Esophagus (tissue), 2 donors: ENCODE measurements around the gene SP6. TPM values are rescaled to one million over a fixed set of nuclear protein-coding genes. Genes with fewer than 3 reads are reported as not detected.

Experiments
- H3K27ac ChIP-seq, 2 donors: one replicate each; pipeline ENCODE4 v1.5.1; 2013; ENCODE audit warnings: low read depth in 2 of 2, mild to moderate bottlenecking in 2 of 2, inconsistent platforms in 1 of 2, low read length in 1 of 2, moderate library complexity in 1 of 2
- H3K27me3 ChIP-seq, 2 donors: one replicate each; pipeline ENCODE4 v1.6.1; 2013; ENCODE audit warnings: low read length in 2 of 2, control low read depth in 1 of 2, mild to moderate bottlenecking in 1 of 2; ENCODE audit not compliant: insufficient read depth in 2 of 2, control insufficient read depth in 1 of 2
- H3K36me3 ChIP-seq, 2 donors: one replicate each; pipeline ENCODE4 v1.6.1; 2013; ENCODE audit warnings: low read length in 1 of 2; ENCODE audit not compliant: control insufficient read depth in 2 of 2, insufficient read depth in 2 of 2
- H3K4me1 ChIP-seq, 2 donors: one replicate each; pipeline ENCODE4 v1.6.1; 2013; ENCODE audit warnings: low read length in 1 of 2; ENCODE audit not compliant: control insufficient read depth in 2 of 2, insufficient read depth in 2 of 2
- H3K4me3 ChIP-seq, 2 donors: one replicate each; pipeline ENCODE4 v1.5.1; 2013; ENCODE audit warnings: low read length in 2 of 2, mild to moderate bottlenecking in 2 of 2, low read depth in 1 of 2, moderate library complexity in 1 of 2
- H3K9me3 ChIP-seq, 2 donors: one replicate each; pipeline ENCODE4 v1.6.1; 2013; ENCODE audit warnings: mild to moderate bottlenecking in 2 of 2, low read depth in 1 of 2, low read length in 1 of 2, moderate library complexity in 1 of 2; ENCODE audit not compliant: control insufficient read depth in 2 of 2, insufficient read depth in 1 of 2
- WGBS, 2 donors: extraction: QIAGEN DNeasy Blood & Tissue Kit; methylation state at CpG; one replicate each; pipeline ENCODE4 v1.1.7; 2013; 5-methylcytosine and 5-hydroxymethylcytosine counted together
- polyA plus RNA-seq, 2 donors: library from polyadenylated mRNA; stranded (reverse); fragments of 200-250 nt; gene quantifications; one replicate each; pipeline ENCODE4 v1.2.3, GENCODE V29; 2013
- donor health status: healthy with polysubstance abuse.
- donor health status: Bipolar disorder and iron deficiency.

SP6 gene
- polyA plus RNA-seq, 2 donors: 3.8 to 6.1 TPM

DNA sequence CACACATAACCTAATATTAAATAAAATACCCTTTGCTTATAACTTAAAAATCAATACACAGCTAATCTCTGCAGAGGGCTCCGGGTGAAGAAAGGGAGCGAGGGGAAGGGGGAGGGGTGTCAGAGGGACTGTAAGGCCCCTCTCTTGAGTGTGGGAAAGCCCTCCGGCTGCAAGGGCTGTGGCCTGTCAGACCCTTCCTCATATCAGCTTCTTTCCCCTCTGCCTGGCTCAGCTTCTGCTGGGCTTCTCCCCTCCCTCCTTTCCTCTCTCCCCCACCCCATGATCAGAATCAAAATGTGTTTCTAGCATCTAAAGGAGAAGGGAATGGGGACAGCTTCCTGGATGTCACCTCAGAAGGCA, 5.3 kb downstream of the SP6 start:
- Histone ChIP-seq H3K4me1 (peaks cover 11 to 18% of the 10 kb centered on the region in 2 donors), H3K36me3 (peaks cover 0 to 3% of the 10 kb centered on the region in 2 donors), H3K27ac (no peak overlapping the region), H3K9me3 (no peaks in the 10 kb centered on the region), H3K4me3 (no peak overlapping the region), H3K27me3 (peaks cover 0 to 3% of the 10 kb centered on the region in 2 donors)
- WGBS, 2 donors: 82 to 86% methylated on average over 3 of the region's 3 CpGs

DNA sequence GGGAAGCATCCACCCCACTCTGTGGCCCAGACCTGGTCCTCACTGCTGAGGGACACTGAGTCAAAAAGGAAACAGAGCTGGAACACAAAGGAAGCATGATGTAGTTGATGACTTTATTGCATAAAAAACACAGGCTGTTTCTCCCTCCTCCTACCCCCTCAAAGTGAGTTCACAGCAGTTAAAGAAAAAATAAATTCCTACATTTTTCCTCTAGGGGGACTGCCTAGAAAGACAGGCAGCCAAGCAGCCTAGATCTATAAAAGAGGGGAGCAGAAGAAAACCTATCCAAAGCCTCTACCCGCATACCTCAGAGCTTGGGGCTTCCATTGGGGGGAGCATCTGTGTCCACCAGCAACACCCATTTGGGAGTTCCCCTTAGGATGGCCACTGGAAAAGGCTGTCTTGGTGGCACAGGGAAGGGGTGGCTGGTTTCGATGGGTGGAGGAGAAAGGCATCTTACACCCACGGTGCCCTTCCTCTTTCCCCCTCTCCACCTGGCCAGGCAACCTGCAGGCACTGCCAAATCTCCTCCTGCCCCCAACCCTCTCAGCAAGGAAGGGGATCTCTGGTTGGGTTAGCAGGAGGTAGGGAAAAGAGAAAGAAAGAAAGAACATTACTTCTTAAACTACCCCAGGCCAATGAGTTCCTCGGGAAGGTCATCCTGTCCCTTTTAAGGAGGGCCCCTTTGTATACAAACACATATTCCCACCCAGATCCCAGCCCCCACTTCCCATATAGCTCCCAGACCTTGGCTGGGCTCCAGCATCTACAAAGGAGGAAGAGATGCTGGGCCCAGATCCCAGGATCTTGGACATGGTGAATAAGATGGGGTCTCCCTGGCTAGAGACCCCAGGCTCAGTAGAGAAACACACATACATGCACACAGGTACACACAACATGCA, 5.9 kb downstream of the SP6 start:
- Histone ChIP-seq H3K27ac (no peak overlapping the region), H3K4me3 (no peak overlapping the region), H3K36me3 (peaks cover 0 to 3% of the 10 kb centered on the region in 2 donors), H3K9me3 (no peaks in the 10 kb centered on the region), H3K27me3 (peaks cover 0 to 3% of the 10 kb centered on the region in 2 donors), H3K4me1 (peaks cover 13 to 15% of the 10 kb centered on the region in 2 donors)
- 69 to 72% methylated on average over 4 of the region's 4 CpGs for WGBS, 2 donors

DNA sequence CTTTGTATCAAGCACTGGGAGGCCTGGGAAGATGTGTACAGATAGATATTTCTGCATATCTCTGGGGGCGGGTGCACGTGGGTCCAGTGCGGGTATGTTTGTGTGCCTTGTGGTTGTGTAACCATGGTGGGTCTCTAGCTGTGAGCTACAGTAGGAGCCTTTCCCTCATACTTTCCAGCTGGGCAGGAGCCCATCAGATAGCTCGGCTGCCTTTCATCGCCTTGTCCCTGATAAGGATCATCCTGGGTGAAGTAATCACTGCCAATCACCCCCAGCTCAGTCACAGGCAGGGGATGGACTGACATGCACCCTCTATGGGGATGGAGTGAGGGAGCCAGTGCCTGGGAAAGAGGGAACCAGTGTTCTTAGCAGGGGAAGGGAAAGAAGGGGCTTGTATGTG, 6.7 kb downstream of the SP6 start:
- no peak overlapping the region for H3K27ac ChIP-seq
- H3K4me3 ChIP-seq: no peak overlapping the region
- WGBS, 2 donors: 71 to 79% methylated on average over 5 of the region's 5 CpGs
- H3K9me3 ChIP-seq: no peaks in the 10 kb centered on the region
- H3K4me1 ChIP-seq: peaks cover 10 to 17% of the 10 kb centered on the region in 2 donors
- H3K36me3 ChIP-seq: peaks cover 0 to 3% of the 10 kb centered on the region in 2 donors
- H3K27me3 ChIP-seq: peaks cover 0 to 3% of the 10 kb centered on the region in 2 donors

DNA sequence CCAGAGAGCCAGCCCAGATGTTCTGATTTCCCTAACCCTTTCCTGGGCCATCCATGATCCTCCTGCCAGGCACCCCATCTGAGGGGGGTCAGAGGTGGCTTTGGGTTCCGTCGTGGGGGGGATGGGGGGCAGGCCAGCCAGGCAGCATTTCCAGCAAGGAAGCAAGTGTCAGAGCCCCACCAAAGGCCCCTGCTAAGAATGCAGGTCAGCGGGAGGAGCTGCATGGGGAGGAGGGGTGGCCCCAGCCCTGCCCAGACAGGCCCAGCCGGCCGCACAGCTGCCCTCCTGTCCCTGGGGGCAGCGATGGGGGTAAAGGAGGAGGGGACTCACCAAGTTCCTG, 7.6 kb downstream of the SP6 start:
- Histone ChIP-seq H3K36me3 (peaks cover 0 to 8% of the 10 kb centered on the region in 2 donors), H3K27ac (no peak overlapping the region), H3K4me1 (peaks cover 10 to 15% of the 10 kb centered on the region in 2 donors), H3K4me3 (no peak overlapping the region), H3K27me3 (peaks cover 0 to 3% of the 10 kb centered on the region in 2 donors), H3K9me3 (no peaks in the 10 kb centered on the region)
- whole genome bisulfite sequencing, 2 donors: 21 to 24% methylated on average over 6 of the region's 6 CpGs

DNA sequence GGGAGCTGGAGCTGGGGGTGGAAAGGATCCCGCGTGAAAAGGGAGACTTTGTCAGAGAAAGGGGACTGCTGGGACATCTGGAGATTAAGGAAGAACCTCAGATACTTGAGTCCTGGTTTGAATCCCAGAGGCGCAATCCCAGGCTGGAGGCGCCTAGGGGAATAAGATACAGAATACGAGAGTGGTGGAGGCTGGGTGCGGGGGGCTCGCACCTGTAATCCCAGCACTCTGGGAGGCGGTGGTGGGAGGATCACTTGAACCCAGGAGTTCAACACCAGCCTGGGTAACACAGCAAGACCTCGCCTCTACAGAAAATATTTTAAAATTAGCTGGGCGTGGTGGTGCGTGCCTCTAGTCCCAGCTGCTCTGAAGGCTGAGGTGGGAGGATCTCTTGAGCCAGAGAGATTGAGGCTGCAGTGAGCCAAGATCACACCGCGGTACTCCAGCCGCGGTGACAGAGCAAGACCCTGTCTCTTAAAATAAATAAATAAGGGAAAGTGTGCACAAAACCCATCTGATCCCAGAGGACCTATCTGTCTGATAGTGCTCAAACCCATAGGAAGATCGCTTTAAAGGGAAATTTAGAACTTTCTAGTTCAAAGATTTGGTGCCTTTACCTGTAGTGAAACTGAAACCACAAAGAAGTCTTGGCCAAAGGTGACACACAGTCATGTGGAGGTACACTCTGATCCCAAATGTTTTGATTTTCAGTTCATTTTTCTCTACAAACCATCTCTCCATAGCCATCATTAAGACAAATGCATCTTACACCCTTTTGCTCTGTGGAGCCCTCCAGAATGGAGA, 9.3 kb downstream of the SP6 start:
- Histone ChIP-seq H3K27me3 (no peaks in the 10 kb centered on the region), H3K4me3 (no peak overlapping the region), H3K9me3 (no peaks in the 10 kb centered on the region), H3K27ac (peak overlapping the region in 1 of 2 donors; percentile 29), H3K4me1 (peaks cover 3 to 15% of the 10 kb centered on the region in 2 donors), H3K36me3 (peaks cover 0 to 14% of the 10 kb centered on the region in 2 donors)
- WGBS, 2 donors: 56 to 65% methylated on average over 16 of the region's 16 CpGs

DNA sequence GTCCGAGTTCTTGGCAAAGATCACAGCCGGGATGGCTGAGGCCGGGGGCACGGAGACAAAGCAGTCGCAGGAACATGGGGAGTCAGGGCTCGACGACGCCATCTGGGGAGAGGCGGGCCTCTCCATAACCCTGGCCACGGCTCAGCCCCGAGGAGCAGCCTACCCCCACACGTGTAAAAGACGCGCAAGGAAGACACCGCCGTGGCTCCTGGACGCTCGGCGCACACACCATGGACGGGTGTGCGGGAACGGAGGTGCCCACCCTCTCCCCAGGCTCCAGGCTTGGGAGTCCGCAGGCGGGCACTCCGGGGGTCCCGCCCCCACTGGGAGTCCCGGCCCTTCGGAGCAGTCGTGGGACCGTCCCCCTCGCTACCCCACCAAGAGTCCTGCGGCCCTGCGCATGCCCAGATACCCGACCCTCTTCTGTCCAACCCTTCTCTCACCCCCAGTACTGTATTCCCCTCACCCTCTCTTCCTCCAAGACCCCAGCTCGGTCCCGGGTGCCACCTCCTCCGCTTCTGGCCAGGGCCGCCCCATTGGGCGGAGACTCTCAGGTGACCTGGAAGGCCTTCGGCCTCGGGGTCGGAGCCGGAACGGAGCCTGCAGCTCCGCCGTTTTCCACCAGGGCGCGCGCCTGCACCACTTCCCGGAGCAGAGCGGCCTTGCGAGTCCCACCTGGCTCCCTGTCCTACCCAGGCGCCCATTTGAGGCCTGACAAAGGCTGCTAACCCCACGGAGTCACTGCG, 10.0 kb downstream of the SP6 start, which contains the start of gene SCRN2:
Gene SCRN2, minus strand, starts transcription at position 532 of the 746 bp plus-strand sequence. Its CDS starts 430 bp downstream, at position 102.
- peak within 1 kb of the TSS; percentile 22 to 29 for H3K27ac ChIP-seq
- H3K27me3 ChIP-seq: no peaks in the 10 kb centered on the region
- H3K4me1 ChIP-seq: peaks cover 3 to 17% of the 10 kb centered on the region in 2 donors
- 1% methylated on average over 53 to 55 of the region's 55 CpGs for WGBS, 2 donors
- H3K9me3 ChIP-seq: no peaks in the 10 kb centered on the region
- H3K4me3 ChIP-seq: peak within 1 kb of the TSS; percentile 65 to 75
- peaks cover 3 to 20% of the 10 kb centered on the region in 2 donors for H3K36me3 ChIP-seq

DNA sequence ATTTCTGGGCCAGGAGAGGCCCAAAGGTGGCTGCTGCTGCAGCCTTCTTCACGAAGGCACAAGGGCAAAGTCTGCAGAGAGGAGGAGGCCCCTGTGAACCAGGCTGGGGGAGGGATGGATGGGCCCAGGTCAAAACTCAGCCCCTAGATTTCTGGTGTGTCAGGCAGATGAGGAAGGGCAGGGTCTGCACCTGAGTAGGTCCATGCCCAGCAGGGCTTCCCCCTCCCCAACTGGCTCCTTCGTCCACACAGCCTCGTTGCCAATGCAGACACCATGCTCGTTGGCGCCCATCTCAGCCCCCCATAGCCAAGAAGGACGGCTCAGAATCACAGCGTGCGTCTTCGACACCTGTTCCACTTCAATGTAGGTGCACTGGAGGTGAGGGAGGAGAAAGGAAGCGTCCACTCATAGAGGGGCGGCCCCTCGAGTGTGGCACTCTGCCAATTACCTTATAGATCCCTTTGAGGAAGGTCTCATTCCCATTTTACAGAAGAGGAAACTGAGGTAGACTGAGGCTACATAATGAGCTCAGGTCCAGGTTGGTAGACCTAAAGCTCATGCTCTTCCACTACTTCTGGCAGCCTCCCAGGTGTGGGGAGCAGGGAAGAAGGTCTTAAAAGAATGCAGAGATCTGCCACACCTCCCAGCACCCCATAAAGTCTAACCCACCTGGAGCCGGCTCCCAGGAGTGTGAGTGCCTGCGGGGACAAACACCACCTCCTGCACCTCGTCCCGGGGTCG, 10.8 kb downstream of the SP6 start:
- 41 to 47% methylated on average over 17 of the region's 17 CpGs for WGBS, 2 donors
- Histone ChIP-seq H3K4me3 (peak overlapping the region; percentile 65 to 75), H3K27me3 (no peaks in the 10 kb centered on the region), H3K36me3 (peaks cover 3 to 23% of the 10 kb centered on the region in 2 donors), H3K27ac (no peak overlapping the region), H3K4me1 (peaks cover 3 to 17% of the 10 kb centered on the region in 2 donors), H3K9me3 (no peaks in the 10 kb centered on the region)

DNA sequence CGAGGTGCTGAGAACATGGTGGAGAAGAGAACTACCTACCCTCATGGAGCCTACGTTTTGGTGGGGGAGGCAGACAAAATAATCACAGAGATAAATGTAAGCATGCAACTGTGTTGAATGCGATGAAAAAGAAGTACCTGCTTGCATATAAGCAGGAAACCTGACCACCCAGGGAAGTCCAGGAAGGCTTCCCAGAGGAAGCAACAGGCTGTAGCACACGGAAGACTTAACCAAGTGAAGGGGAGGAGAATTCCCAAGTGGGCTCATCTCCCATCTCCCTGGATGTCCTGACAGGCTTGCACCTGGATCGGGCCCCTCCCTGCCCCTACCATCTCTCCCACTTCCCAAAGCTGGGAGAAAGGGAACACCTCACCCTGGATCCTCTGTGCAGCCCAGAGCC, 11.9 kb downstream of the SP6 start:
- Histone ChIP-seq H3K27me3 (no peaks in the 10 kb centered on the region), H3K9me3 (no peaks in the 10 kb centered on the region), H3K27ac (no peak overlapping the region), H3K4me3 (no peak overlapping the region), H3K4me1 (peaks cover 3 to 17% of the 10 kb centered on the region in 2 donors), H3K36me3 (peaks cover 3 to 23% of the 10 kb centered on the region in 2 donors)
- WGBS, 2 donors: 87 to 90% methylated on average over 5 of the region's 5 CpGs
